ENCODE data around the gene SPTBN1.

The SPTBN1 gene

DNA sequence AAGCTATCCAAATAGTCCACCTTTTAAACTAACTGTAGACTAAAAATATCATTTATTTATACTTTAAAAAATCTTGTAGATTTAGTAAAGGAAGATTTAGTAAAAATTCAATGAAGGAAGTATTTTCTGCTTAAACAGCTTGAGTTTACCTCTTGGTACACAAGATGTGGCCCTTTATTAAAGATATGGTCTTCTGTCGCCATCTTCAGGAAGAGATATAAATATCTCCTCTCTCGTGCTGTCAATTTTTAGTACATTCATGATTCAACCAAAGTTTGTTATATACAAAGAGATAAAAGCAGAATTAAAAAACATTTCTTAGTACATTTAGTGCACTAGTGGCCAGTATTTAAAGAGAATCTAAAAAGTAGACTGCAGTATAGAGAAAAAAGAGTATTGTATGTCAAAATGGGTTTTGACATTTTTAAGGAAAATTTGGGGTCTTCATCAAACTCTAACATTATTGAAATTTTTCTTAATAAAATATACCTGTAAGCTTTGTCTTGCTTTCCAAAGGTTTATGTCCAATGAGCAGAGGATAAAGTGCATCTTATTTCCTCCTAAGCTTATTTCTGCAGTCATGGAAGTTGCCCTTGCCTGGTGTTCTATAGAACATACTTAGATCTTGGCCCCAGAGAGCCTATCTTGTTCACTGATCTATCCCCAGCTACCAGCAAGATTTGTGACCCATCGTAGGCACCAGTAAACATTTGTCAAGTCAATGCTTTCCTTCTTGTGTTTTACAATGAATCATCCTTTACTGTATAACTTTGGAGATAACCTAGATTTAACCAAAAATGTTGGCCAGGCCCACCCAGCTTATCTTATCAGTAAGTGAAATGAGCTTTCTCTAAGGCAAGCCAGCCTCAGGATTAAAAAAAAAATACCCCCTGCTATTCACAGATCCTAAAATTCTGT, 248.8 kb downstream of the SPTBN1 start:
- DNase-seq (ENCODE audit: low read depth) = no peak

DNA sequence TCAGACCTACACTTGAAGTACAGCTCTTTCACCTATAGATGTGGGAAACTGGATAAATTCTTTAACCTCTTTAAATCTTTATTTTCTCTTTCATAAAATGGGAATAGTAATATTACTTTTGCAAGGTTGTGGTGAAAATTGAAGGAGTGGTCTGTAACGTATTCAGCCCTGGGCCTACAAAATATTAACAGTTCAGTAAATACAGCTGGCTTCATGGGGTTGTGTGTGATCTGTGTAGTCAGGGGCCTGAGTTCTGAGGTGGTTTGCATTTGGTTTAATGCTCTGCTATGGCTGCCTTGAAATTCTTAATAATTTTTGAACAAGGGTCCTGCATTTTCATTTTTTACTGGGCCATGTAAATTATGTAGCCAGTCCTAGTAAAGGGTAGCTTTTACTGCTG, 250.5 kb downstream of the SPTBN1 start:
- no peak for DNase-seq (ENCODE audit: low read depth)

DNA sequence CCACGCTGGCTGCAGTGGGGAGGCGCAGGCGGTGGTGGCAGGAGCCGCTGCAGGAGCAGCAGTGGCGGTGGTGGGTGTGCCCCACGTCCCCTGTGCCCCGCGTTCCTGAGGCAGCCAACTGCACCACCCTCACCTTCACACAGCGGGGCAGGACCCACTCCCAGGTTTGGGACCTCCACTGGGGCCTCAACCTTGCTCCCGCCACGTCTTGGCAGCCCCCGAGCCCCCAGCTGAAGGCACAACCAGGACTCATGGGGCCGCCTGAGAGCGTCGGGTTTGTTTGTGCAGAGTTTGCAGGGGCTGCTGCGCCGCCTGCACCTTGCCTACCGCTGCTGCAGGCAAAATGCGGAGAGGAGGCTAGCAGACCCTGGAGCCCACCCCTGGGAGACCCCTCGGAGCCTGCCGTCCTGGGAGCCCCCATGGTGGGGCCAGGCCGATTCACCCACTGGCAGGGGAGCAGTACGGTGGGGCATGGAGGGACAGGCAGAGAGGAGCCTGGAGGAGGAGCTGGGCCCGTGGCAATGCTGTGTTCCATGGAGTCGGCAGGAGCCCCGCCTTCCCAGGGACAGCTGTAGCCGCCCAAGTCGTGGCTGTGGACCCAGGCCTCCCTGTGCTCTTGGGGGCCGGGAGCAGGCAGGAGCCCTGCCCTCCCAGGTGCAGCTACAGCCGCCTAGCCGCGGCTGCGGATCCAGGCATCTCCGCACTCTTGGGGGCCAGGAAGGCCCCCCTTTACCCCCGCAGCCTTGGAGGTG, 252.6 kb downstream of the SPTBN1 start:
- DNase-seq (ENCODE audit: low read depth) = no peak

DNA sequence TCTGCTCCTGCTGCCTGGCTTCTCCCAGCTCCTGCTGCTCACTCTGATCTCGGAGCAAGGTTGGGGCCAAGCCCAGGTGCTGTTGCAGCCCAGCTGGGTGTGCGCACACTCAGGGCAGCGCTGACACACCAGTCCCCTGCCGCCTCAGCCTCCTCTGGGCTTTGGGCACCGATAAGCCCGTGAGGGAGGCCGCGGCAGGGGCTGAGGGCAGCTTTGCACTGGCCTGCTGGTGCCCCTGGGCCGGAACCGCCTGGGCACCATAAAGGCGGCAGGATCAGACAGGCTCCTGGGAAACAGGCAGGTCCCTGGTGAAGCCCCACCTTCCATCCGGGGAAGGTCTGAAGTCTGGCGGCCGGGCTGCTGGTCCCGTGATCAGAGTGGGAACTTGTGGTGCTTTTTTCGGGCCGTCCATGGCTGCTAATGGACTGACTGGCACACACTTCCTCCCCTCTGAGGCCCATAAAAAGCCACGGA, 253.2 kb downstream of the SPTBN1 start:
- no peak for DNase-seq (ENCODE audit: low read depth)

DNA sequence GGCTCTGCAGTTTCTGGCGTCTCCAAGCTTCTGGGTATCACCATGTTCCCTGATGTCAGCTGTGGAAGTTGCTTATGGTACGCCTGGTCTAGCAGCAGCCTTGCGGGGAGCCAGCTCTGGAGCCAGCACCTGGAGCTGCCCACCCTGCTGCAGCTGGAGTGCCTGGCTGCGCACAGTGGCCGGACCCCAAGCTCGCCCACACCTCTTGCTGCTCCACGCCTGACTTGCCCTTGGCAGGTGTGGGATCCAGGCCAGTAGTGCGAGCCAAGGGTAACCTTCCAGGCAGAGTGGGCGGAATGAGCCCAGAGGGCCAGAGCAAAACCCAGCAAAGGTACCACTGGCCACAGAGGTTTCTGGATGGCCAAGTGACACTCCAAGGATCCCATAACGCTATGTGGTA, 254.1 kb downstream of the SPTBN1 start:
- DNase-seq (ENCODE audit: low read depth) = no peak

DNA sequence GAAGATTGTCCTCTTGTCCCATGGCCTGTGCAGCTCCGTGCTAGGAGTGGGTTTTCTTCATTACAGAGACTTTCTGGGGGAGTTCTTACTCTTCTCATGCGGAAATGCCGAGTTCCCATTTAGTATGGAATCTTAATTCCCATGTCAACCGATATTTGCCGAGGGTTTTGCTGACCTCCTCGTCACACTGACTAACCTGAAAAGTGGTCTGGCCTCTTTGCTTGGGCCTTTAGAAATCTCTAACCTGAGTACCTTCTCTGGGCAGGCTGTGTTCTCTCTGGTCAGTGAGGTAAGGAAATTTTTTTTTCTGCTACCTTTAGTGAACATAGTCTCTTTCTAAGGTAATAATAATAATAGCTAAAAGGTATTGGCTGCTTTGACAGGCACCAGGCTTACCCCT, 256.4 kb downstream of the SPTBN1 start:
- DNase-seq (ENCODE audit: low read depth) = no peak

DNA sequence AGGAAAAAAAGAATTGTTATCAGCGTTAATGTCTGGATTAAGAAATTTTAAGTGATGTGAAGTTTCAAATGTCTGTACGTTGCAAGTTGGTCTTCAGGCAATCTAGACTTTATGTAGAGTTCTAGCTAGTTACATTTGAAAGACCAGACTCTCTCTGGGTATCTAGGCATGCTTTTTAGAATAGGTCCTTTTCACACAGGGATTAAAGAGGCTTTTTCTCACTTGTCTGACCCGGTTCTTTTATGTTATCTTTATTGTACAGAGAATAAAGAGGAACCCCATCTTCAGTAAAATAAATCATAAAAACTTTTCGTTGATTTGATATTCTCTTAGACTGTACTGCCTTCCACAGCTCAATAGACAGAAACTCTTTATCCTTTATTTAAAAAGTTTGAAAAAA, 258.9 kb downstream of the SPTBN1 start:
- no peak for DNase-seq (ENCODE audit: low read depth)

DNA sequence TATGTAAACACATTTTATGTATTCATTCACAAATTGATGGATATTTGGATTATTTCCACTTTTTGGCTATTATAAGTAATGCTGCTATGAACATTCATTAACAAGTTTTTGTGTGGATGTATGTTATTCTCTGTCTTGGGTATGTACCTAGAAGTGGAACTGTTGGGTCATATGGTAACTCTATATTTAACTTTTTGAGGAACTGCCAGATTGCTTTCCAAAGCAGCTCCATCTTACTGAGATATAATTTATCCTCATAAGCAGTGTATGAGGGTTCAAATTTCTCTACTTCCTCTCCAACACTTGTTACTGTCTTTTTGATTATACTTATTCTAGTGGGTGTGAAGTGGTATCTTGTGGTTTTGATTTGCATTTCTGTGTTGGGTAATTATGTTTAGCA, 260.2 kb downstream of the SPTBN1 start:
- no peak for DNase-seq (ENCODE audit: low read depth)

DNA sequence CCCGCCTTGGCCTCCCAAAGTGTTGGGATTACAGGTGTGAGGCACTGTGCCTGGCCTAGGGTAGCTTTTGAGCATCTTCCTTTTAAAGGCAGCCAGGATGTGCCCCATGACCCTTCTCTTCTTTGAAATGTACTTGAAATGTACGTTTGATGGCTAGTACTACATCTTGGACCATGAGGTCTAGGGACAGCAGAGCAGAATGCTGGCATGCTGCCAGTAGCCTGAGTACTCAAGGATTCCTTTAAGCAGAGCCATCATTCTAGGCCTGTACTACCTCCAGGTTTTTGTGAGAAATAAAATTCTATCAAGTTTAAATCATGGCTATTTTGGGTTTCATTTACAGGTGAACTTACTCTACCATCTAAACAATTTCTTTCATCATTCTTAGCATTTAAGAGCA, 264.4 kb downstream of the SPTBN1 start:
- DNase-seq (ENCODE audit: low read depth) = no peak
